HepG2 (cell line): ENCODE results near the gene ZNF546. TPM values are rescaled to one million over a fixed set of nuclear protein-coding genes. Genes with fewer than 3 reads are reported as not detected.
A peak's percentile ranks its signal among the peaks of the same experiment; 100 is the strongest.

Source experiments
- ATAC-seq: fragments of 200-7000 bp; cut with Tn5 transposase; 3 replicates; pipeline ENCODE4 v1.9.1; 2020; ENCODE audit warnings: mild to moderate bottlenecking, moderate library complexity
- BruUV-seq: library from RNA; stranded (reverse); fragments of 400-500 nt; replicated peaks from 2 replicates; lab custom pipeline; 2021; lab: Mats Ljungman, UMichigan
- CTCF ChIA-PET: fragments of 300-600 bp; formaldehyde crosslinking; extraction: SDS; loops from one replicate; lab custom pipeline; 2021; ENCODE audit warnings: low total read pairs, inconsistent platforms, low intra/inter-chr PET ratio; lab: Yijun Ruan, JAX
- POLR2A ChIA-PET: fragments of 350-600 bp; sonication (Branson Sonifier 250); formaldehyde crosslinking; loops from one replicate; lab custom pipeline; 2020; ENCODE audit warnings: antibody characterized with exemption, inconsistent platforms; lab: Yijun Ruan, JAX
- DNase-seq: peaks from one replicate; pipeline ENCODE4 v3.0.0-alpha.2; 2015; ENCODE audit warnings: low spot score
- FAIRE-seq: peaks from 3 replicates; lab custom pipeline; 2011; peaks lifted over from hg19 to GRCh38; lab: Jason Lieb, UNC
- H2AFZ ChIP-seq: one replicate; pipeline ENCODE4 v1.6.1; 2011; ENCODE audit warnings: low read length, inconsistent platforms
- H3K27ac ChIP-seq: fragments of 300-600 bp; 3 replicates; pipeline ENCODE4 v1.8.0; 2011; ENCODE audit warnings: mixed run types, mild to moderate bottlenecking, mixed read lengths, low read length, inconsistent platforms; ENCODE audit not compliant: insufficient read depth; ENCODE audit errors: extremely low read length
- H3K27me3 ChIP-seq, 2 experiments: fragments of 200-600 bp in 1 of 2; 2 replicates in 1 of 2; 3 replicates in 1 of 2; pipeline versions ENCODE4 v1.6.0 to v1.8.0; 2011; ENCODE audit warnings: low read length in 2 of 2, mild to moderate bottlenecking in 2 of 2, moderate library complexity in 2 of 2, inconsistent platforms in 1 of 2; ENCODE audit not compliant: insufficient read depth in 2 of 2, control insufficient read depth in 1 of 2
- H3K36me3 ChIP-seq, 2 experiments: fragments of 200-600 bp in 1 of 2; replicated peaks in 1 of 2; 2 replicates in 1 of 2; 3 replicates in 1 of 2; pipeline versions ENCODE4 v1.5.1 to v1.8.0; 2011; ENCODE audit warnings: low read length in 2 of 2, inconsistent platforms in 1 of 2; ENCODE audit not compliant: insufficient read depth in 2 of 2, control insufficient read depth in 1 of 2
- H3K4me1 ChIP-seq: 2 replicates; pipeline ENCODE4 v1.5.1; 2012; ENCODE audit warnings: low read length, inconsistent platforms; ENCODE audit not compliant: insufficient read depth
- H3K4me2 ChIP-seq: 2 replicates; pipeline ENCODE4 v1.6.0; 2011; ENCODE audit warnings: low read depth, low read length, inconsistent platforms
- H3K4me3 ChIP-seq, 3 experiments: fragments of 200-600 bp in 1 of 3; sonication (generic), shearing (Covaris generic) in 1 of 3; replicated peaks in 1 of 3; 2 replicates each; pipeline ENCODE4 v1.5.1; 2011 to 2016; ENCODE audit warnings: low read length in 3 of 3, inconsistent platforms in 2 of 3, low read depth in 2 of 3, mild to moderate bottlenecking in 2 of 3, control low read depth in 1 of 3, mixed read lengths in 1 of 3; ENCODE audit not compliant: insufficient read depth in 1 of 3
- H3K79me2 ChIP-seq: one replicate; pipeline ENCODE4 v1.6.1; 2011; ENCODE audit warnings: low read length, inconsistent platforms; ENCODE audit not compliant: insufficient read depth
- H3K9ac ChIP-seq: 2 replicates; pipeline ENCODE4 v1.6.0; 2011; ENCODE audit warnings: mild to moderate bottlenecking, low read depth, low read length, inconsistent platforms; ENCODE audit not compliant: insufficient read depth
- H3K9me3 ChIP-seq: 2 replicates; pipeline ENCODE4 v1.5.1; 2012; ENCODE audit warnings: mild to moderate bottlenecking, low read length
- H4K20me1 ChIP-seq: 2 replicates; pipeline ENCODE4 v1.6.0; 2011; ENCODE audit warnings: inconsistent platforms, mild to moderate bottlenecking, low read length, moderate library complexity; ENCODE audit not compliant: insufficient read depth
- MAFF ChIP-seq: IDR thresholded peaks from 2 replicates; pipeline ENCODE4 v1.6.1; 2011; ENCODE audit warnings: low read depth, low read length, improper control_type of control experiment
- MAFK ChIP-seq, 2 experiments: IDR thresholded peaks in 1 of 2; conservative IDR thresholded peaks in 1 of 2; 2 replicates each; pipeline ENCODE4 v1.6.1; 2011; ENCODE audit warnings: improper control_type of control experiment in 2 of 2, low read length in 2 of 2
- SATB2 ChIP-seq: sonication (generic); formaldehyde crosslinking; IDR thresholded peaks from 2 replicates; pipeline ENCODE4 v1.5.0; 2020; ENCODE audit warnings: missing genetic modification reagents
- ZSCAN21 ChIP-seq: sonication (generic); formaldehyde crosslinking; IDR thresholded peaks from 2 replicates; pipeline ENCODE4 v1.8.0; 2022; ENCODE audit warnings: mild to moderate bottlenecking, missing genetic modification reagents, moderate library complexity, borderline replicate concordance
- WGBS: methylation state at CpG from one replicate; pipeline ENCODE4 v1.1.6; 2017; ENCODE audit warnings: low lambda C conversion rate; 5-methylcytosine and 5-hydroxymethylcytosine counted together
- in situ Hi-C: cut with HindIII; loops from 2 replicates; pipeline ENCODE4 v1.10.0; 2017; ENCODE audit warnings: low pct_unique_long_range_greater_than_20kb; ENCODE audit not compliant: extremely low pct_ligation_motif_present
- intact Hi-C: fragments of 100-400 bp; cut with micrococcal nuclease; formaldehyde crosslinking; loops from one replicate; pipeline ENCODE4 v1.10.0; 2022; ENCODE audit not compliant: unreplicated experiment
- polyA plus RNA-seq, 8 experiments: library from polyadenylated mRNA; depleted of rRNA in 3 of 8; stranded (reverse) in 7 of 8; unstranded in 1 of 8; fragments of >200 nt; fragmentation: Illumina TruSeq in 4 of 8; extraction: Trizol in 4 of 8; gene quantifications; 2 replicates each; pipeline versions ENCODE4 v1.2.1 to v1.2.3, GENCODE V29; 2011 to 2016; ENCODE audit warnings: low read depth in 4 of 8, missing spikeins in 1 of 8, mixed read lengths in 1 of 8; ENCODE audit not compliant: insufficient read depth in 1 of 8
- total RNA-seq, 5 experiments: library from RNA; depleted of rRNA; stranded (reverse); fragments of >200 nt; fragmentation: Illumina TruSeq; extraction: Trizol; gene quantifications; 2 replicates each; pipeline ENCODE4 v1.2.3, GENCODE V29; 2016; ENCODE audit warnings: low read depth in 1 of 5

ZNF546 gene
- total and polyA plus RNA-seq, 2 of the 13 experiments (the other 11 are each of a cell fraction or from before 2014, with no cell fraction given), result 2.2 to 4.1 TPM

DNA sequence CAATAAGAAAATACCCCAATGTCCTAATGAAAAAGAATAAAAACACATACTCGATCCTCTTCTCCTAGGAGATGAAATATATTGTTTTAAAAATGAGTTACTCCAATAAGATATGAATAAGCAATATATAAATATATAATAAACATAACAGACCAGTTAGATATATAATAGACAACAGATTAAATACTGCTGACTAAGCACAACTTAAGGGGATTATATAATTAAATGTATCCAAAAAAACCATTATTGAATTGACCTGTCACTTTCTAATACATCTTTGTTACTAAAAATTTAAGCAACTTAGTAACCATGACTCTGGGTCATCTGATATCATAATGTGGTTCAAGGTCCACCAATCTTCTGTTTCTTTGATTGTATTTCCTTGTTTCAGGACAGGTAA, 73.2 kb downstream of the ZNF546 start:
- 94% methylated on average over 1 of the region's 1 CpG for WGBS
- Histone ChIP-seq H4K20me1 (no peaks in the 10 kb centered on the region), H3K4me3 (no peak overlapping the region), H3K4me2 (no peak overlapping the region), H3K9ac (no peak overlapping the region), H3K79me2 (no peaks in the 10 kb centered on the region), H3K4me1 (no peaks in the 10 kb centered on the region), H3K27ac (no peak overlapping the region), H3K36me3 (peaks cover 6 to 17% of the 10 kb centered on the region in 2 experiments; a peak in 4 of 5 replicates), H2AFZ (no peak overlapping the region), H3K9me3 (no peaks in the 10 kb centered on the region), H3K27me3 (no peaks in the 10 kb centered on the region; a peak in 1 of 5 replicates)
- CTCF ChIA-PET, result no interaction called here
- in situ Hi-C loops, result no loop called here
- no TSS peak for BruUV-seq
- POLR2A ChIA-PET, result no interaction called here
- TF ChIP-seq MAFF (peak; percentile 95), ZSCAN21 (CRISPR knock-in tag) (no peak), SATB2 (no peak), MAFK (conservative IDR thresholded peaks at IDR 0.05 in 1 of 2, IDR thresholded peaks at IDR 0.05 in 1 of 2; ENCODE audit: low read length in 2 of 2) (peak; percentile 74 to 77)
- DNase-seq (no peak), FAIRE-seq (no peak), ATAC-seq (no peak)
- intact Hi-C loops, result no loop called here

Other genes with a start within 250 kb of the ZNF546 start
- not detected in 2 replicates for gene LEUTX, start 218.2 kb upstream of the ZNF546 start, total RNA-seq (2016; rRNA removed; fragmentation: Illumina TruSeq; extraction: Trizol)
- gene LEUTX, start 218.2 kb upstream of the ZNF546 start, polyA plus RNA-seq (2011; rRNA removed), result not detected in 2 replicates
- 0.45 and 0.82 TPM in 2 replicates for gene DYRK1B, start 162.9 kb upstream of the ZNF546 start, total RNA-seq (2016; rRNA removed; fragmentation: Illumina TruSeq; extraction: Trizol)
- 1.1 and 1.3 TPM in 2 replicates for gene DYRK1B, start 162.9 kb upstream of the ZNF546 start, polyA plus RNA-seq (2011; rRNA removed)
- gene FBL, start 150.7 kb upstream of the ZNF546 start, total RNA-seq (2016; rRNA removed; fragmentation: Illumina TruSeq; extraction: Trizol), result 153 and 235 TPM in 2 replicates
- gene FBL, start 150.7 kb upstream of the ZNF546 start, polyA plus RNA-seq (2011; rRNA removed), result 408 and 468 TPM in 2 replicates
- 7.0 and 7.2 TPM in 2 replicates for gene FCGBP, start 62.4 kb upstream of the ZNF546 start, total RNA-seq (2016; rRNA removed; fragmentation: Illumina TruSeq; extraction: Trizol)
- gene FCGBP, start 62.4 kb upstream of the ZNF546 start, polyA plus RNA-seq (2011; rRNA removed), result 1.3 and 2.4 TPM in 2 replicates
- gene PSMC4, start 25.9 kb upstream of the ZNF546 start, total RNA-seq (2016; rRNA removed; fragmentation: Illumina TruSeq; extraction: Trizol), result 160 and 194 TPM in 2 replicates
- 49.9 and 62.6 TPM in 2 replicates for gene PSMC4, start 25.9 kb upstream of the ZNF546 start, polyA plus RNA-seq (2011; rRNA removed)
- 21.9 and 25.0 TPM in 2 replicates for gene ZNF780B, start 59.2 kb downstream of the ZNF546 start, total RNA-seq (2016; rRNA removed; fragmentation: Illumina TruSeq; extraction: Trizol)
- 6.5 and 6.6 TPM in 2 replicates for gene ZNF780B, start 59.2 kb downstream of the ZNF546 start, polyA plus RNA-seq (2011; rRNA removed)
- gene ZNF780A, start 93.9 kb downstream of the ZNF546 start, total RNA-seq (2016; rRNA removed; fragmentation: Illumina TruSeq; extraction: Trizol), result 22.7 and 22.9 TPM in 2 replicates
- 12.4 and 13.5 TPM in 2 replicates for gene ZNF780A, start 93.9 kb downstream of the ZNF546 start, polyA plus RNA-seq (2011; rRNA removed)
- 1.9 and 3.4 TPM in 2 replicates for gene MAP3K10, start 194.4 kb downstream of the ZNF546 start, total RNA-seq (2016; rRNA removed; fragmentation: Illumina TruSeq; extraction: Trizol)
- gene MAP3K10, start 194.4 kb downstream of the ZNF546 start, polyA plus RNA-seq (2011; rRNA removed), result 5.0 and 6.7 TPM in 2 replicates
- gene TTC9B, start 221.3 kb downstream of the ZNF546 start, total RNA-seq (2016; rRNA removed; fragmentation: Illumina TruSeq; extraction: Trizol), result not detected in 2 replicates
- not detected in 2 replicates for gene TTC9B, start 221.3 kb downstream of the ZNF546 start, polyA plus RNA-seq (2011; rRNA removed)
- gene CCNP, start 229.6 kb downstream of the ZNF546 start, total RNA-seq (2016; rRNA removed; fragmentation: Illumina TruSeq; extraction: Trizol), result 0.66 and 1.1 TPM in 2 replicates
- 1.8 and 2.8 TPM in 2 replicates for gene CCNP, start 229.6 kb downstream of the ZNF546 start, polyA plus RNA-seq (2011; rRNA removed)